ENCODE measurements around the gene PXK.

PXK gene

GRCh38 chr3:58349792-58350626 lies 17.3 kb downstream of the PXK start:
- DNase-seq: peak; percentile 13

GRCh38 chr3:58350627-58351013 lies 17.9 kb downstream of the PXK start:
- DNase-seq: no peak

GRCh38 chr3:58351920-58352319 lies 19.2 kb downstream of the PXK start:
- no peak for DNase-seq

- DNase-seq: no peak
Observed at GRCh38 chr3:58352626-58353025, 19.9 kb downstream of the PXK start.

- DNase-seq: peak; percentile 17
Observed at GRCh38 chr3:58353722-58354553, 21.2 kb downstream of the PXK start.

- DNase-seq: no peak
Observed at GRCh38 chr3:58355179-58355578, 22.5 kb downstream of the PXK start.

- DNase-seq: no peak
Observed at GRCh38 chr3:58356054-58356453, 23.4 kb downstream of the PXK start.

GRCh38 chr3:58357402-58357801 lies 24.7 kb downstream of the PXK start:
- no peak for DNase-seq

- no peak for DNase-seq
Observed at GRCh38 chr3:58358092-58358491, 25.4 kb downstream of the PXK start.

- DNase-seq: no peak
Observed at GRCh38 chr3:58358808-58359207, 26.1 kb downstream of the PXK start.

GRCh38 chr3:58359621-58360020 lies 26.9 kb downstream of the PXK start:
- DNase-seq: no peak

- DNase-seq: no peak
Observed at GRCh38 chr3:58361866-58362265, 29.2 kb downstream of the PXK start.

GRCh38 chr3:58366699-58367098 lies 34.0 kb downstream of the PXK start:
- no peak for DNase-seq

- no peak for DNase-seq
Observed at GRCh38 chr3:58369038-58369437, 36.3 kb downstream of the PXK start.

- no peak for DNase-seq
Observed at GRCh38 chr3:58369876-58370275, 37.2 kb downstream of the PXK start.

GRCh38 chr3:58370407-58370806 lies 37.7 kb downstream of the PXK start:
- DNase-seq: no peak

- DNase-seq: no peak
Observed at GRCh38 chr3:58371754-58372153, 39.1 kb downstream of the PXK start.

- DNase-seq: no peak
Observed at GRCh38 chr3:58375254-58375653, 42.6 kb downstream of the PXK start.

GRCh38 chr3:58377168-58377567 lies 44.5 kb downstream of the PXK start:
- DNase-seq: no peak

- no peak for DNase-seq
Observed at GRCh38 chr3:58377750-58378149, 45.1 kb downstream of the PXK start.

- DNase-seq: no peak
Observed at GRCh38 chr3:58379351-58380073, 46.8 kb downstream of the PXK start.

GRCh38 chr3:58383476-58383875 lies 50.8 kb downstream of the PXK start:
- DNase-seq: no peak

- no peak for DNase-seq
Observed at GRCh38 chr3:58383904-58384303, 51.2 kb downstream of the PXK start.

Measured in CD4-positive, alpha-beta T cell treated with Interleukin-12 subunit alpha and Interleukin-12 subunit beta, for 1 hour (primary cell).